Activated naive CD8-positive, alpha-beta T cell treated with anti-CD3 and anti-CD28 coated beads, Interleukin-2, amount 50 U/mL, for 16 hours (primary cell): Measurements from ENCODE around the gene CLIC4.
"Not testable (repeated sequence)": the region's sequence is repeated elsewhere in the genome, so short reads cannot be mapped to it uniquely, and the experiment has no call there.

ENCODE experiments used
- DNase-seq: peaks from one replicate; pipeline ENCODE4 v3.0.0-alpha.2; 2020; ENCODE audit warnings: low read depth, low spot score

The CLIC4 gene

DNA sequence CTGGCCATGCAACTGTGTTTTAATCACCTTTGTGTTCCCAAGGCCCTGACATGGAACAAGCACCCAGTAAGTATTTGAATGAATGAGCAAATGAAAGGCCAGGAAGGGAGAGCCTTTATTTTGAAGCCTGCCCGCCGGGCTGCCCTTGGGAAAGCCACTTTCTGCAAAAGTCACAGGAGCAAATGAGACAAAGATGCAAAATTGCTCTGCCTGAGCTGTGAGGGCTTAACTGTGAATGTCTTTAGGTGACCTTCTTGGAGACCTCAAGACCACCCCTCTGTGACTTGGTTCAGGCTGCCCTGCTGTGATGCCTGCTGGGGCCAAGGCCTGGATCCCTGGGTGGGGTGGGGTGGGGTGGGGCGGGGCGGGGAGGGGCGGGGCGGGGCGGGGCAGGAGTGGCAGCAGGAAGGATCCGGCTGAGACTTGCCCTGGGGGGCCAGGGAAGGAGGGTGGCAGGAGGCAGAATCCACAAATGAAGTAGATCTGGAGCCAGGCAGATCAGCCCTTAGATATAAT lies 130.8 kb downstream of the CLIC4 start:
- DNase-seq, result no peak

DNA sequence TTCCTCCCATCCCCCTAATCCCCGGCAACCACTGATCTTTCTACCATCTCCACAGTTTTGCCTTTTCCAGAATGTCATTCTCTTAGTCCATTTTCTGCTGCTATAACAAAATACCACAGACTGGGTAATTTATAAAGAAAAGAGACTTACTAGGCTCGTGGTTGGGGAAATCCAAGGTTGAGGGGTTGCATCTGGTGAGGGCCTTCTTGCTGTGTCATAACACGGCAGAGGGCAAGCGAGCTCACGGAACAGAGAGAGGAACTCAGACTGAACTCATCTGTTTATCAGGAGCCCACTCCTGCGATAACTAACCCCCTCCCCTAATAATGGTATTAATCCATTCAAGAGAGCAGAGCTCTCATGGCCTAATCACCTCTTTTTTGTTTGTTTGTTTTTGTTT lies 132.8 kb downstream of the CLIC4 start:
- DNase-seq, result no peak

- no peak for DNase-seq
Measured at GRCh38 chr1:24878775-24879742, 133.8 kb downstream of the CLIC4 start.

DNA sequence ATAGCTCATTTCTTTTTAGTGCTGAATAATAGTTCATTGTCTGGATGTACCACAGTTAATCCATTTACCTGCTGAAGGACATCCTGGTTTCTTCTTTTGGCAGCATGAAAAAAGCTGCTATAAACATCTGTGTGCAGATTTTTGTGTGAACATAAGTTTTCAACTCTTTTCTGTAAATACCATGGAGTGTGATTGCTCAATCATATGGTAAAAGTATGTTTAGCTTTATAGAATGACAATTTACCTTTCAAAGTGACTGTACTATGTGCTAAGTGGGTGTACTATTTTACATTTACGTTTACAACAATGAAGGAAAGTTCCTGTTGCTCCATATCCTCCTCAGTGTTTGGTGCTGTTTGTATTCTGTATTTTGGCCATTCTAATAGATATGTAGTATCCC lies 135.8 kb downstream of the CLIC4 start:
- no peak for DNase-seq

- DNase-seq, result no peak
Measured at GRCh38 chr1:24884751-24885150, 139.5 kb downstream of the CLIC4 start.

- DNase-seq, result no peak
Measured at GRCh38 chr1:24886241-24886640, 141.0 kb downstream of the CLIC4 start.

DNA sequence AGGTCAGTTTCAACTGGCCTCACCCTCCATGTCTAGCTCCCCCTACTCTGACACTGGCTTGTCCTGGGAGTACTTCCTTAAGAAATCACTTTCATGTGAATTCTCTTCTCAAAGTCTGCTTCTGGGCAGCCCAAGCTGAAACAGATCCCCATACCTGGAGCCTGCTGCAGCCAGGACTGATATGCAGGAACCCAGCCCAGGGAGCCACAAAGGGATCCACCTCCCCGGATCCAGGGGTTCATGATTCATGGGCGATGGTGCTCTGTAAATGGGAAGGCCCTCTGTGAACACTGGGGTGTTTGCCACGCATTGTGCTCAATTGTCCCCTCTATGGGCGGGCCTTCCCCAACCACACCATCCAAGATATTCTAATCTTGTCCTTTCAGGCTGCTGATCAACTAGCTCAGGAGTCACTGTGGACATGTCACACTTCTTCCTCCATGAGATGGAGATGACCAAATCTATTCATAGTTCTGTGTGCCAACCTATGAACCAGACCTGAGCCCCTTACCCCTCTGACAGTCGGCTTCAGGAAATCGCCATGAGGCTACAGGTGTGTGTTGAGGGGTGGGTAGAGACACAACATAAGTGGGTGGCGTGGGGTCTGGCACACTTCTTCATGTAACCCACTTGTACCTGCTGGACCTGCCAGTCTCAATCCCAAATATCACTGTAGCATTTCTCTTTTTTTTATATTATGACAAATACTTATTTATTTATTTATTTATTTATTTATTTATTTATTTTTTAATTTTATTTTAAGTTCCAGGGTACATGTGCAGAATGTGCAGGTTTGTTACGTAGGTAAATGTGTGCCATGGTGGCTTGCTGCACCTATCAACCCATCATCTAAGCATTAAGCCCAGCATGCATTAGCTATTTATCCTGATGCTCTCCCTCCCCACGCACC lies 143.1 kb downstream of the CLIC4 start:
- no peak for DNase-seq

GRCh38 chr1:24888971-24889676 lies 143.9 kb downstream of the CLIC4 start:
- DNase-seq, result no peak

DNA sequence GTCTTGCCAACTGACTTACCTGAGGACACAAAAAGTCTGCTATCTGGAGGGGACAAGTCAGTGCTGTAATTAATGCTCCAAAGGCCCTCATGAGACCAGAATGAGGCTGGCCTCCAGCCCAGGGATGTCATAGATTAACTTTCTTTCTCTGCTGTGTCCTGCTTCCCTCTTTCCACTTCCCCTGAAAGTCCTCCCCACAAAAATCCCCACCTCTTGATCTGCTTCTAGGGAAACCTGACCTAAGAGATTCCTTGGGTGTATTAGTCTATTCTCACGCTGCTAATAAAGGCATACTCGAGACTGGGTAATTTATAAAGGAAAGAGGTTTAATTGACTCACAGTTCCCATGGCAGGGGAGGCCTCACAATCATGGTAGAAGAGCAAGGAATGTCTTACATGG lies 145.6 kb downstream of the CLIC4 start:
- no peak for DNase-seq

DNA sequence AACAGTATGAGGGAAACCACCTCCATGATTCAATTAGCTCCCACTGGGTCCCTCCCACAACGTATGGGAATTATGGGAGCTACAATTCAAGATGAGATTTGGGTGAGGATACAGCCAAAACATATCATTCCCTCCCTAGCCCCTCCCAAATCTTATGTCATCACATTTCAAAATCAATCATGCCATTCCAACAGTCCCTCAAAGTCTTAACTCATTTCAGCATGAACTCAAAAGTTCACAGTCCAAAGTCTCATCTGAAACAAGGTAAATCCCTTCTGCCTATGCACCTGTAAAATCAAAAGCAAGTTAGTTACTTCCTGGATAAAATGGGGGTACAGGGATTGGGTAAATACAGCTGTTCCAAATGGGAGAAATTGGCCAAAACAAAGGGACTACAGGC lies 146.1 kb downstream of the CLIC4 start:
- DNase-seq, result not testable (repeated sequence)

- DNase-seq, result no peak
Measured at GRCh38 chr1:24892188-24893153, 147.2 kb downstream of the CLIC4 start.

GRCh38 chr1:24893431-24893830 lies 148.2 kb downstream of the CLIC4 start:
- no peak for DNase-seq
